Activated CD8-positive, alpha-beta T cell treated with anti-CD3 and anti-CD28 coated beads for 36 hours (primary cell): Measurements from ENCODE around the gene TBC1D4. TPM values are rescaled to one million over a fixed set of nuclear protein-coding genes. Genes with fewer than 3 reads are reported as not detected.

Source experiments
- ATAC-seq: fragments of 200-7000 bp; cut with Tn5 transposase; one replicate; pipeline ENCODE4 v1.10.0; 2021; ENCODE audit warnings: mild to moderate bottlenecking, moderate library complexity
- CTCF ChIA-PET: fragments of 350-600 bp; sonication (Branson Sonifier 250); formaldehyde crosslinking; loops from one replicate; lab custom pipeline; 2021; ENCODE audit warnings: antibody characterized with exemption; lab: Charles Lee
- POLR2A ChIA-PET: fragments of 350-600 bp; sonication (Branson Sonifier 250); formaldehyde crosslinking; loops from one replicate; lab custom pipeline; 2021; ENCODE audit warnings: antibody characterized with exemption; lab: Charles Lee
- DNase-seq: peaks from one replicate; pipeline ENCODE4 v3.0.0-alpha.2; 2020
- H3K27ac Mint-ChIP-seq: one replicate; pipeline ENCODE4 v1.8.0; 2021; ENCODE audit warnings: mild to moderate bottlenecking, mixed read lengths
- H3K27me3 Mint-ChIP-seq: one replicate; pipeline ENCODE4 v1.8.0; 2021; ENCODE audit warnings: mixed read lengths
- H3K36me3 Mint-ChIP-seq: one replicate; pipeline ENCODE4 v1.8.0; 2021; ENCODE audit warnings: low read depth, mixed read lengths
- H3K4me1 Mint-ChIP-seq: one replicate; pipeline ENCODE4 v1.8.0; 2021; ENCODE audit warnings: low read depth, mixed read lengths
- H3K4me3 Mint-ChIP-seq: one replicate; pipeline ENCODE4 v1.8.0; 2021; ENCODE audit warnings: mild to moderate bottlenecking, moderate library complexity, mixed read lengths
- H3K9me3 Mint-ChIP-seq: one replicate; pipeline ENCODE4 v1.8.0; 2021; ENCODE audit warnings: mixed read lengths
- CTCF ChIP-seq: fragments of 200-600 bp; IDR thresholded peaks from one replicate; pipeline ENCODE4 v1.8.0; 2022; ENCODE audit warnings: antibody characterized with exemption, mild to moderate bottlenecking
- intact Hi-C: fragments of 100-400 bp; cut with micrococcal nuclease; formaldehyde crosslinking; loops from one replicate; pipeline ENCODE4 v1.10.0; 2022
- total RNA-seq, 2 experiments: library from RNA; stranded (reverse); gene quantifications; one replicate each; pipeline ENCODE4 v1.2.3, GENCODE V29; 2021

Gene TBC1D4
- total RNA-seq, 2 experiments from 2014 or later, result 50.4 to 53.3 TPM

GRCh38 chr13:75478659-75479058 lies 3.3 kb downstream of the TBC1D4 start:
- peaks cover 3% of the 10 kb centered on the region for H3K36me3 Mint-ChIP-seq
- H3K4me1 Mint-ChIP-seq, result peaks cover 7% of the 10 kb centered on the region
- H3K4me3 Mint-ChIP-seq, result no peak overlapping the region
- intact Hi-C loops, result no loop called here
- no peak for DNase-seq
- POLR2A ChIA-PET, result interaction anchor here (1.0 kb wide), 1 partner anchor 11 kb away, joined by 3 read pairs; no protein-coding TSS in a partner anchor
- ATAC-seq, result no peak
- no peak overlapping the region for H3K27ac Mint-ChIP-seq
- peaks cover 41% of the 10 kb centered on the region for H3K27me3 Mint-ChIP-seq
- no peaks in the 10 kb centered on the region for H3K9me3 Mint-ChIP-seq
- TF ChIP-seq CTCF, result no peak
- CTCF ChIA-PET, result interaction anchor here (1.0 kb wide), 1 partner anchor 152 kb away, joined by 4 read pairs; no protein-coding TSS in a partner anchor

GRCh38 chr13:75474956-75475355 lies 7.0 kb downstream of the TBC1D4 start:
- intact Hi-C loops, result no loop called here
- TF ChIP-seq CTCF, result no peak
- Mint-ChIP-seq H3K4me3 (no peak overlapping the region), H3K9me3 (no peaks in the 10 kb centered on the region), H3K36me3 (no peaks in the 10 kb centered on the region), H3K27me3 (peaks cover 30% of the 10 kb centered on the region), H3K4me1 (no peaks in the 10 kb centered on the region), H3K27ac (no peak overlapping the region)
- ATAC-seq, result no peak
- ChIA-PET CTCF (interaction anchor here (1.0 to 2.3 kb wide), 2 partner anchors 9 to 14 kb away, joined by 3 to 8 read pairs; no protein-coding TSS in a partner anchor), POLR2A (interaction anchor here (0.9 kb wide), 1 partner anchor 107 kb away, joined by 4 read pairs; no protein-coding TSS in a partner anchor)
- DNase-seq, result no peak

GRCh38 chr13:75473468-75473867 lies 8.5 kb downstream of the TBC1D4 start:
- Mint-ChIP-seq H3K4me1 (no peaks in the 10 kb centered on the region), H3K4me3 (no peak overlapping the region), H3K9me3 (no peaks in the 10 kb centered on the region), H3K27ac (no peak overlapping the region), H3K27me3 (peaks cover 26% of the 10 kb centered on the region), H3K36me3 (no peaks in the 10 kb centered on the region)
- ChIA-PET POLR2A (no interaction called here), CTCF (interaction anchor here (2.3 kb wide), 1 partner anchor 10 kb away, joined by 8 read pairs; no protein-coding TSS in a partner anchor)
- intact Hi-C loops, result no loop called here
- no peak for TF ChIP-seq CTCF
- DNase-seq (no peak), ATAC-seq (no peak)

- H3K4me3 Mint-ChIP-seq, result no peak overlapping the region
- no peak for TF ChIP-seq CTCF
- DNase-seq (no peak), ATAC-seq (no peak)
- peaks cover 19% of the 10 kb centered on the region for H3K27me3 Mint-ChIP-seq
- ChIA-PET POLR2A (no interaction called here), CTCF (no interaction called here)
- no peaks in the 10 kb centered on the region for H3K4me1 Mint-ChIP-seq
- intact Hi-C loops, result no loop called here
- H3K27ac Mint-ChIP-seq, result no peak overlapping the region
- H3K9me3 Mint-ChIP-seq, result no peaks in the 10 kb centered on the region
- no peaks in the 10 kb centered on the region for H3K36me3 Mint-ChIP-seq
Measured at GRCh38 chr13:75470676-75471075, 11.3 kb downstream of the TBC1D4 start.

- Mint-ChIP-seq H3K4me1 (no peaks in the 10 kb centered on the region), H3K4me3 (no peak overlapping the region), H3K9me3 (no peaks in the 10 kb centered on the region), H3K27ac (no peak overlapping the region), H3K36me3 (no peaks in the 10 kb centered on the region), H3K27me3 (peaks cover 23% of the 10 kb centered on the region)
- DNase-seq, result no peak
- ChIA-PET CTCF (interaction anchor here (0.9 kb wide), 1 partner anchor 14 kb away, joined by 3 read pairs; no protein-coding TSS in a partner anchor), POLR2A (no interaction called here)
- intact Hi-C loops, result no loop called here
- TF ChIP-seq CTCF, result no peak
- ATAC-seq, result no peak
Measured at GRCh38 chr13:75469047-75469446, 12.9 kb downstream of the TBC1D4 start.
